HCT116 (cell line): Measurements from ENCODE around the gene OASL.

Experiments used
- CBX3 ChIP-seq: IDR thresholded peaks from 2 replicates; pipeline ENCODE4 v1.6.1; 2012; ENCODE audit warnings: low read depth
- EZH2 ChIP-seq: fragments of 200-600 bp; sonication (generic); IDR thresholded peaks from 2 replicates; pipeline ENCODE4 v1.6.1; 2017; ENCODE audit warnings: antibody characterized with exemption, mixed run types
- EZH2phosphoT487 ChIP-seq: fragments of 200-600 bp; IDR thresholded peaks from 2 replicates; pipeline ENCODE4 v1.6.1; 2018; ENCODE audit warnings: antibody characterized with exemption, borderline replicate concordance
- JUND ChIP-seq: IDR thresholded peaks from 2 replicates; pipeline ENCODE4 v1.6.1; 2012
- POLR2A ChIP-seq: IDR thresholded peaks from 2 replicates; pipeline ENCODE4 v1.7.0; 2011; ENCODE audit warnings: borderline replicate concordance; ENCODE audit not compliant: insufficient read depth, insufficient read length; ENCODE audit errors: extremely low read depth
- POLR2AphosphoS5 ChIP-seq: IDR thresholded peaks from 2 replicates; pipeline ENCODE4 v1.6.1; 2011; ENCODE audit warnings: mild to moderate bottlenecking, low read depth, low read length, moderate library complexity
- RAD21 ChIP-seq: IDR thresholded peaks from 2 replicates; pipeline ENCODE4 v1.6.1; 2012; ENCODE audit warnings: low read depth, mild to moderate bottlenecking
- YY1 ChIP-seq: IDR thresholded peaks from 2 replicates; pipeline ENCODE4 v1.6.1; 2011; ENCODE audit warnings: low read length, low read depth, moderate library complexity, mild to moderate bottlenecking; ENCODE audit not compliant: insufficient replicate concordance; ENCODE audit errors: extremely low read depth
- TF ChIP-seq, protein P1 (sequence below), 3 experiments: fragments of 200-600 bp in 1 of 3; sonication (generic) in 1 of 3; IDR thresholded peaks in 2 of 3; conservative IDR thresholded peaks in 1 of 3; 2 replicates each; pipeline ENCODE4 v1.5.1; 2012 to 2017; ENCODE audit warnings: low read depth in 2 of 3, low read length in 2 of 3, antibody characterized with exemption in 1 of 3, borderline replicate concordance in 1 of 3, control low read depth in 1 of 3, mild to moderate bottlenecking in 1 of 3, mixed read lengths in 1 of 3, mixed run types in 1 of 3, moderate library complexity in 1 of 3; ENCODE audit not compliant: insufficient read depth in 1 of 3
- TF ChIP-seq, protein P2 (sequence below): IDR thresholded peaks from 2 replicates; pipeline ENCODE4 v1.6.1; 2012

DNA sequence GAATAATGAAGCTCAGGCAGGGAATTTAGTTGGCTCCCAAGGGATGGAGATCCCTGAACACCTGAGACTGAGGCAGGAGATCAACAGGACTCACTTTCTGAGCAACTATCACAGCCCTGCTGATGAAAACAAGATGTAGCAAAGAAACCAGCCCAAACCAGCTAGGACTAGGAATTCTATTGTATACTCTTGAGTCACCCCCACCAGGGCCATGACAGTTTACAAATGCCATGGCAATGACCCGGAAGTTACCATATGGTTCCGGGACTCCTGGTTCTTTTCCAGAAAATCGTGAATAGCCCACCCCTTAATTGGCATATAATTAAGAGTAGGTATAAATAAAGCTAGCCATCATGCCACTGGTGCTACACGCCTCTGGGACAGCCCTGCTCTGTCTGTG lies 46.0 kb upstream of the OASL start:
- TF ChIP-seq, protein P1, sequence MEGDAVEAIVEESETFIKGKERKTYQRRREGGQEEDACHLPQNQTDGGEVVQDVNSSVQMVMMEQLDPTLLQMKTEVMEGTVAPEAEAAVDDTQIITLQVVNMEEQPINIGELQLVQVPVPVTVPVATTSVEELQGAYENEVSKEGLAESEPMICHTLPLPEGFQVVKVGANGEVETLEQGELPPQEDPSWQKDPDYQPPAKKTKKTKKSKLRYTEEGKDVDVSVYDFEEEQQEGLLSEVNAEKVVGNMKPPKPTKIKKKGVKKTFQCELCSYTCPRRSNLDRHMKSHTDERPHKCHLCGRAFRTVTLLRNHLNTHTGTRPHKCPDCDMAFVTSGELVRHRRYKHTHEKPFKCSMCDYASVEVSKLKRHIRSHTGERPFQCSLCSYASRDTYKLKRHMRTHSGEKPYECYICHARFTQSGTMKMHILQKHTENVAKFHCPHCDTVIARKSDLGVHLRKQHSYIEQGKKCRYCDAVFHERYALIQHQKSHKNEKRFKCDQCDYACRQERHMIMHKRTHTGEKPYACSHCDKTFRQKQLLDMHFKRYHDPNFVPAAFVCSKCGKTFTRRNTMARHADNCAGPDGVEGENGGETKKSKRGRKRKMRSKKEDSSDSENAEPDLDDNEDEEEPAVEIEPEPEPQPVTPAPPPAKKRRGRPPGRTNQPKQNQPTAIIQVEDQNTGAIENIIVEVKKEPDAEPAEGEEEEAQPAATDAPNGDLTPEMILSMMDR (IDR thresholded peaks at IDR 0.05 in 2 of 3, conservative IDR thresholded peaks at IDR 0.05 in 1 of 3; ENCODE audit: borderline replicate concordance in 1 of 3, insufficient read depth in 1 of 3, low read depth in 2 of 3, low read length in 2 of 3) = no peak
- TF ChIP-seq EZH2phosphoT487 (no peak), YY1 (no peak), POLR2A (no peak), EZH2 (no peak), CBX3 (no peak), JUND (no peak), POLR2AphosphoS5 (no peak), RAD21 (no peak)
- TF ChIP-seq, protein P2, sequence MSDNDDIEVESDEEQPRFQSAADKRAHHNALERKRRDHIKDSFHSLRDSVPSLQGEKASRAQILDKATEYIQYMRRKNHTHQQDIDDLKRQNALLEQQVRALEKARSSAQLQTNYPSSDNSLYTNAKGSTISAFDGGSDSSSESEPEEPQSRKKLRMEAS = no peak
